Effector memory CD8-positive, alpha-beta T cell (primary cell): ENCODE data around the gene GAREM1.
"Not testable (repeated sequence)": the region's sequence is repeated elsewhere in the genome, so short reads cannot be mapped to it uniquely, and the experiment has no call there.

Experiments used
- ATAC-seq: fragments of 150-1000 bp; cut with Tn5 transposase; replicated peaks from 2 replicates; pipeline ENCODE4 v1.10.0; 2021; ENCODE audit warnings: mild to moderate bottlenecking, moderate library complexity
- DNase-seq, 3 experiments: peaks; one replicate each; pipeline ENCODE4 v3.0.0; 2021
- H3K27ac Mint-ChIP-seq, 2 donors: one replicate each; pipeline ENCODE4 v1.8.0; 2022; ENCODE audit warnings: mild to moderate bottlenecking in 2 of 2, mixed read lengths in 2 of 2, moderate library complexity in 2 of 2
- H3K27me3 Mint-ChIP-seq, 2 donors: one replicate each; pipeline ENCODE4 v1.8.0; 2022; ENCODE audit warnings: mixed read lengths in 2 of 2
- H3K36me3 Mint-ChIP-seq: one replicate; pipeline ENCODE4 v1.8.0; 2022; ENCODE audit warnings: mild to moderate bottlenecking, moderate library complexity, mixed read lengths; ENCODE audit not compliant: insufficient read depth
- H3K4me1 Mint-ChIP-seq, 2 donors: one replicate each; pipeline ENCODE4 v1.8.0; 2022; ENCODE audit warnings: low read depth in 2 of 2, mixed read lengths in 2 of 2
- H3K4me3 Mint-ChIP-seq, 2 donors: one replicate each; pipeline ENCODE4 v1.8.0; 2022; ENCODE audit warnings: mild to moderate bottlenecking in 2 of 2, mixed read lengths in 2 of 2, moderate library complexity in 2 of 2
- H3K9me3 Mint-ChIP-seq, 2 donors: one replicate each; pipeline ENCODE4 v1.8.0; 2022; ENCODE audit warnings: mixed read lengths in 2 of 2
- total RNA-seq, 9 experiments: gene quantifications; one replicate each; lab custom pipeline; 2026; lab: John Stamatoyannopoulos, UW

Gene GAREM1
- 0 to 0.85 (median 0.18) reads per million in 9 experiments for total RNA-seq

DNA sequence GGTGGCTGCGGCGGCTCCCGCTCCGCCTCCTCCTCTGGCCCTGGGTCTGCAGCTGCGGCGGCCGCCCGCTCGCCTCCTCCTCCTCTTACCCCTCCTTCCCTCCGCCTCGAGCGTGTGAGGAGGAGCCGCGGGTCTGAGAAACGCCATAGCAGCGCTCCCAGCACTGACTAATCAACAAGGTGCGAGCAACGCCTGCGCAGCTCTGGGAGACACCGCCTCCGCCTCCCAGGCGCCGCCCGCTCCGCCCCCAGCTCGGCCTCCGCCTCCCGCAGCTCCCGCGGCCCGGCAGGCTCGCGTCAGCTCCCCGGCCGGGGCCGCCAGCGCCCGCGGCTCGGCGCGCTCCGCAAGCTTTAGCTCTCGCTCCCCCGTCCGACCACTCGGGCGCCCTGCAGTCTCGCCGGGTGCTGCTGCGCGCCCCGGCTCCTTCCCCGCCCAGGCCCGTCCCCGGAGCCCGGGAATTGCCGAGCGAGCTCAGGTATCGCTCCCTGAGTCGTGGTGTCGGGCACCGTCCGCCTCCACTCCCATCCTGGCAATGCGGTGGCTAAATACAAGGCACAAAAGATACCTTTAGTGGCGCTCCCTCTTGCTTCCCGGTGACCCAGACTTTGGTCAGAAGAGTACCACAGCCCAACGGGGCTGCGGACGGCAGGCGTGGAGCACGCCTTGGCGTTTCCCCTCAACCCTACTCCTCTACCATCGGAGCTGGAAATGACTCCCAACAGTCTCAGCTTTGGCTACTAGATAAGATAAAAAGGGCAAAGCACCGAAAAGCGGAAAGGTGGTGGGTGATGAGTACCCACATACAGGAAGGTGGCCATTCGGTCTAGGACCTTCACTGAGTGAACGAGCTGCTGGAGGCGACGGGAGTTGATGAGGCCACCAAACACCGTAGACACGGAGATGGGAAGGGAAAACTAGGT is at the start of gene GAREM1:
Gene GAREM1, minus strand, starts transcription at position 169 of the 920 bp plus-strand sequence. CDS start 454 bp downstream, outside the sequence.
- Mint-ChIP-seq H3K9me3 (no peaks in the 10 kb centered on the region), H3K27ac (peak within 1 kb of the TSS in 1 of 2 donors; percentile 10), H3K36me3 (no peaks in the 10 kb centered on the region), H3K4me1 (peaks cover 19 to 21% of the 10 kb centered on the region in 2 donors), H3K4me3 (peak within 1 kb of the TSS; percentile 80 to 83), H3K27me3 (peaks cover 19 to 46% of the 10 kb centered on the region in 2 donors)
- peak; percentile 89 for ATAC-seq
- peak; percentile 53 to 63 (median 60) for DNase-seq

GRCh38 chr18:32511147-32511546 is 40.5 kb upstream of the GAREM1 start:
- no peaks in the 10 kb centered on the region for H3K36me3 Mint-ChIP-seq
- DNase-seq (no peak), ATAC-seq (no peak)
- peaks cover 29 to 31% of the 10 kb centered on the region in 2 donors for H3K27me3 Mint-ChIP-seq
- H3K27ac Mint-ChIP-seq = no peak overlapping the region
- peaks cover 0 to 2% of the 10 kb centered on the region in 2 donors for H3K4me1 Mint-ChIP-seq
- H3K4me3 Mint-ChIP-seq = no peak overlapping the region
- no peaks in the 10 kb centered on the region for H3K9me3 Mint-ChIP-seq

DNA sequence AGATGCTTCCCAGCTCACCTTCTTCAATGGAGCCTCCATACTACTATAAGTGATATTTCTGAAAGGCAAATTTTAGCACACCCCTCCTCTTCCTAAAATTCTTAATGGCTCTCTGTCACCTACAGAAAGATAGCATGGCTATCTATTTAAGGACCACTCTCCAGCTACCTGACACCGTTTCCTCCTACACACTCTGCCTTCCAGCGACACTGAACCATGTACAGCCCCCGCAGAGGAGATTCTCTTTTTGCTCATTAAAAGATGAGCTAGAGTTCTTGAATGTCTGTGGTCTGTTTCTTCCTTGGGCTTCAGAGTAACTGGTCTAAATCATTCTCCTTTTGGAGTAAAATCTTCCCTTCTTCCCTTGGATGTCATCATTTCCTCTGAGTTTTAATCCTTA is 38.4 kb upstream of the GAREM1 start:
- Mint-ChIP-seq H3K36me3 (no peaks in the 10 kb centered on the region), H3K27me3 (peaks cover 20% of the 10 kb centered on the region in 2 donors), H3K4me3 (no peak overlapping the region), H3K27ac (no peak overlapping the region), H3K9me3 (no peaks in the 10 kb centered on the region), H3K4me1 (peaks cover 0 to 2% of the 10 kb centered on the region in 2 donors)
- DNase-seq = no peak
- no peak for ATAC-seq

DNA sequence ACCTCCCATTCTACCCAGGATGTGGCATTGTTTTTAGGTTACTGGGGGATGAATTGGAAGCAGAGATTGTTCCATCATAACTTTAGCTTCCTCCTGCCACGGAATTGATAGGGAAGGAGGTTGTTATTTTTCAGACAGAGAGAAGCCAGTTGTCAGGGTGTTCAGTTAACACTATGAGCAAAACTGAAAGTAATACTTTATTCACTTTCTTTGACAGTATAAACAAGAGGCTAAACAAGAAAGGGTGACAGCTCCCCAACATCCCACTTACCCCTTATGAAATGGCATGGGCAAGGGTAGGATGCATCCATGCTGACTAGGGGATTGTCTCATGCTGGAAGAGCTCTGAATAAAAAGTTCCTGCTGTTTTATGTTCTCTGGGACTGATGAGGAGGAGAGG is 36.4 kb upstream of the GAREM1 start:
- Mint-ChIP-seq H3K4me3 (no peak overlapping the region), H3K27ac (no peak overlapping the region), H3K36me3 (no peaks in the 10 kb centered on the region), H3K4me1 (peaks cover 0 to 2% of the 10 kb centered on the region in 2 donors), H3K9me3 (no peaks in the 10 kb centered on the region), H3K27me3 (peaks cover 11% of the 10 kb centered on the region in 2 donors)
- no peak for DNase-seq
- ATAC-seq = no peak

GRCh38 chr18:32502014-32502413 is 31.3 kb upstream of the GAREM1 start:
- Mint-ChIP-seq H3K36me3 (no peaks in the 10 kb centered on the region), H3K9me3 (no peaks in the 10 kb centered on the region), H3K4me3 (no peak overlapping the region), H3K4me1 (no peaks in the 10 kb centered on the region), H3K27me3 (peaks cover 20 to 35% of the 10 kb centered on the region in 2 donors), H3K27ac (no peak overlapping the region)
- ATAC-seq = no peak
- DNase-seq = no peak

- H3K36me3 Mint-ChIP-seq, H3K4me3 Mint-ChIP-seq, H3K27ac Mint-ChIP-seq, ATAC-seq, H3K9me3 Mint-ChIP-seq, H3K4me1 Mint-ChIP-seq, DNase-seq: not testable (repeated sequence)
- peaks cover 20 to 36% of the 10 kb centered on the region in 2 donors for H3K27me3 Mint-ChIP-seq
Observed at GRCh38 chr18:32501242-32501641, 30.6 kb upstream of the GAREM1 start.

GRCh38 chr18:32483002-32483401 is 12.3 kb upstream of the GAREM1 start:
- ATAC-seq (no peak), DNase-seq (no peak)
- peaks cover 0 to 13% of the 10 kb centered on the region in 2 donors for H3K27me3 Mint-ChIP-seq
- H3K9me3 Mint-ChIP-seq = no peaks in the 10 kb centered on the region
- H3K36me3 Mint-ChIP-seq = no peaks in the 10 kb centered on the region
- no peak overlapping the region for H3K27ac Mint-ChIP-seq
- no peaks in the 10 kb centered on the region for H3K4me1 Mint-ChIP-seq
- H3K4me3 Mint-ChIP-seq = no peak overlapping the region

DNA sequence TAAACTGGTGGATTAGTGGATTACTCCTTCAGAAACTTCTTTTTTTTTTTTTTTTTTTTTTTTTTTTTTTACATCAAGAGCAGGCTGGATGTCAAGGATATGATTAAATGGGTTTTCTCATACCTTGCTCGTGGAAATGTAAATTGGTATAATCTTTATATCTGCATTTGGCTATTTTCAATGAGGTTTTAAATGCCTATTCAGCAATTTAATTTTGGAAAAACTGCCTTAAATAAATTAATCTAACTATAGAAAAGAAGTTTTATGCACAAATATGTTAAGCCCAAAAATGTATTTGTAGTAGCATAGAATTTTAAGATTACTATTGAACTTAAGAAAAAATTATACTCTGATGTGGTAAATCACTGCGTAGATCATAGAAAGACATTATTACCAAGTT is 11.4 kb upstream of the GAREM1 start:
- Mint-ChIP-seq H3K36me3 (no peaks in the 10 kb centered on the region), H3K9me3 (no peaks in the 10 kb centered on the region), H3K27ac (no peak overlapping the region), H3K4me1 (no peaks in the 10 kb centered on the region), H3K27me3 (peaks cover 0 to 13% of the 10 kb centered on the region in 2 donors), H3K4me3 (no peak overlapping the region)
- DNase-seq (no peak), ATAC-seq (no peak)

DNA sequence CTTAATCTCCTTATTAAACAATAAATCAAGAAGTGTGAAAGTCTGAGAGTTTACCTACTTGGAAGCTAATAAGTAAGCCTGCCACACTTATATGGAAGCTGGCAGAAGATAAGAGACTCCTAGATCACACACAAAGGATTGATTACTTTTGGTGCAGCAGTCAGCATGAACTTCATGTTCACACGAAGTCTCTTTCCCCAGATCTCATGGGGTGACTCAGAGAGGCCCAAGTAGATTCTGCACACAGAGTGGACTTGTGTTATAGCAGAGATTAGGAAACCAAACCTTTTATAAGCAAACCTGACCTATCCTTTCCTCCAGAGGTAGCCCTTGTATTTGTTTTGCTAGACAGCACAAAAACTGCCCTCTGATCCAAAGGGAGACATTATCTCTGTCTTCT is 9.9 kb upstream of the GAREM1 start:
- H3K9me3 Mint-ChIP-seq = no peaks in the 10 kb centered on the region
- no peaks in the 10 kb centered on the region for H3K36me3 Mint-ChIP-seq
- ATAC-seq (no peak), DNase-seq (no peak)
- no peak overlapping the region for H3K27ac Mint-ChIP-seq
- peaks cover 6 to 19% of the 10 kb centered on the region in 2 donors for H3K27me3 Mint-ChIP-seq
- H3K4me1 Mint-ChIP-seq = no peaks in the 10 kb centered on the region
- no peak overlapping the region for H3K4me3 Mint-ChIP-seq

DNA sequence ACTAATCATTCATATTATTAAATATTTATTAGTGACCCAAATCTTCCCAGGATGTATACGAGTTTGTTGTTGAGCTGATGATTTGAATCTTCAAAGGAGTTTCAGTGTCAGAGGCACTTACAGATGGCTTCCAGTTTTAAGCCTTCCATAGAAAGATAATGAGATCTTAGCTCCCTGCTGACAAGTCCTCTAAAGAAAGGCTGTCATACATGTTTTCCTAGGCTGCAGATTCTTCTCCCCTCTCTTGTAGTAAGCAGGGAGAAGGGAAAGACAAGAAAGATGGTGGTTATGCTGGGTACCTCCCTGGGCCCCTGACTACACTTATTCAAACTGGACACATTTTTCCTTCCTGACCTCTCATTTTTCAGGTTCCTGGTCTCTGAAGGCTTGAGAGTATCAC is 8.1 kb upstream of the GAREM1 start:
- Mint-ChIP-seq H3K36me3 (no peaks in the 10 kb centered on the region), H3K27ac (no peak overlapping the region), H3K4me1 (no peaks in the 10 kb centered on the region), H3K9me3 (no peaks in the 10 kb centered on the region), H3K4me3 (no peak overlapping the region), H3K27me3 (peaks cover 7 to 19% of the 10 kb centered on the region in 2 donors)
- DNase-seq = no peak
- no peak for ATAC-seq

DNA sequence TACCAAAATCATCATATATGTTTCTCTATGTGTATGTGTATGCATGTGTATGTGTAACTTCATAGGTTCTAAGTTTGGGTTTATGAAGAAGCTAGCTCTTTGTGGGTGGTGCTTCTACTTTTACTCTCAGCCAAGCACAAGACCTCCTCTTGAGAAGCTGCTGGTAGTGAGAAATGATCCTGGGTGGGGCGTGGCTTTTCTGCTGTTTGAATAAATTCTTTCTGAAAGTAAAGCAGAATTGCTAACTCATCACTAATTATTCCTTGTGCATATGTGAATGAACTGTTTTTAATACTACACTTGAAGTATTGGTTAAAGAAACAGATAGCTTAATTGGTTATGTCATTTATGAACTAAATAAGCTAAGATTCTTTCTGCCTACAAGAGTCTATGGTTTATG is 7.6 kb upstream of the GAREM1 start:
- H3K4me3 Mint-ChIP-seq = no peak overlapping the region
- H3K9me3 Mint-ChIP-seq = no peaks in the 10 kb centered on the region
- no peaks in the 10 kb centered on the region for H3K4me1 Mint-ChIP-seq
- DNase-seq (no peak), ATAC-seq (no peak)
- no peak overlapping the region for H3K27ac Mint-ChIP-seq
- H3K36me3 Mint-ChIP-seq = no peaks in the 10 kb centered on the region
- H3K27me3 Mint-ChIP-seq = peaks cover 7 to 15% of the 10 kb centered on the region in 2 donors

GRCh38 chr18:32476106-32476505 is 5.4 kb upstream of the GAREM1 start:
- Mint-ChIP-seq H3K27ac (no peak overlapping the region), H3K9me3 (no peaks in the 10 kb centered on the region), H3K4me1 (peaks cover 2 to 8% of the 10 kb centered on the region in 2 donors), H3K27me3 (peaks cover 12 to 13% of the 10 kb centered on the region in 2 donors), H3K36me3 (no peaks in the 10 kb centered on the region), H3K4me3 (no peak overlapping the region)
- ATAC-seq = no peak
- no peak for DNase-seq

- DNase-seq, H3K36me3 Mint-ChIP-seq, H3K9me3 Mint-ChIP-seq, ATAC-seq, H3K4me3 Mint-ChIP-seq, H3K27ac Mint-ChIP-seq: not testable (repeated sequence)
- H3K4me1 Mint-ChIP-seq = peaks cover 3 to 10% of the 10 kb centered on the region in 2 donors
- peaks cover 10 to 16% of the 10 kb centered on the region in 2 donors for H3K27me3 Mint-ChIP-seq
Observed at GRCh38 chr18:32475069-32475468, 4.4 kb upstream of the GAREM1 start.

DNA sequence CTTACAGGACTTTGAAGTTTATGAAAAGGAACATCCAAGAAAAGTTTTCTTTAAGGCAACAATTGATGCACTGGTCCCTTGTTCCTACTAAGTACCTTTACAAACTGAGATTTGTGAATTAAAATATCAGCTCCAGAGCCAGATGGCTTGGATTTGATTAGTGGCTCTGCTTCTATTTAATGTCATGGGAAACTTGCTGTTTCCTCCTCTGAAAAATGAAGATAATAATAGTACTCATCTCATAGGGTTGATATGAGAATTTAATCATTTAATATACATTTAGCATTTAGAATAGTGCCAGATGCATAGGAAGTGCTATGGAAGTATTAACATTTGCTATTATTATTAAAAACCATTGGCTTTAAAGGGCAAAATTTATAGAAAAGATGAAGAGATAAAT is 2.6 kb upstream of the GAREM1 start:
- Mint-ChIP-seq H3K36me3 (no peaks in the 10 kb centered on the region), H3K9me3 (no peaks in the 10 kb centered on the region), H3K4me3 (no peak overlapping the region), H3K27me3 (peaks cover 19 to 34% of the 10 kb centered on the region in 2 donors), H3K4me1 (peaks cover 17 to 19% of the 10 kb centered on the region in 2 donors), H3K27ac (no peak overlapping the region)
- no peak for DNase-seq
- ATAC-seq = no peak
